Neural crest cell (in vitro differentiated cells): ENCODE results near the gene GNAQ. TPM values are rescaled to one million over a fixed set of nuclear protein-coding genes. Genes with fewer than 3 reads are reported as not detected.
"Not testable (repeated sequence)": the region's sequence is repeated elsewhere in the genome, so short reads cannot be mapped to it uniquely, and the experiment has no call there.

Experiments used
- DNase-seq: peaks from one replicate; pipeline ENCODE4 v3.0.0; 2021; ENCODE audit warnings: low read depth, mixed read lengths, low spot score
- H3K27ac Mint-ChIP-seq: one replicate; pipeline ENCODE4 v1.8.0; 2021; ENCODE audit warnings: mild to moderate bottlenecking, mixed read lengths; ENCODE audit not compliant: unreplicated experiment
- H3K27me3 Mint-ChIP-seq: 2 replicates; pipeline ENCODE4 v1.8.0; 2021; ENCODE audit warnings: low read depth, mild to moderate bottlenecking, mixed read lengths
- H3K36me3 Mint-ChIP-seq: 2 replicates; pipeline ENCODE4 v1.8.0; 2021; ENCODE audit warnings: low read depth, mild to moderate bottlenecking, mixed read lengths
- H3K4me1 Mint-ChIP-seq: 2 replicates; pipeline ENCODE4 v1.8.0; 2021; ENCODE audit warnings: mixed read lengths
- H3K4me3 Mint-ChIP-seq: one replicate; pipeline ENCODE4 v1.8.0; 2021; ENCODE audit warnings: mild to moderate bottlenecking, mixed read lengths
- H3K9me3 Mint-ChIP-seq: 2 replicates; pipeline ENCODE4 v1.8.0; 2021; ENCODE audit warnings: mixed read lengths
- total RNA-seq: library from RNA; stranded (reverse); gene quantifications from 2 replicates; pipeline ENCODE4 v1.2.1, GENCODE V29; 2021
- TF ChIP-seq, protein P1 (sequence below): fragments of 200-600 bp; sonication (generic); conservative IDR thresholded peaks from 2 replicates; pipeline ENCODE4 v1.5.0; 2021; ENCODE audit warnings: antibody characterized with exemption, mild to moderate bottlenecking

The GNAQ gene
- total RNA-seq, 1 donor from 2014 or later: 53.3 TPM

- Mint-ChIP-seq H3K27me3 (no peaks in the 10 kb centered on the region), H3K4me3 (no peak overlapping the region), H3K4me1 (no peaks in the 10 kb centered on the region), H3K36me3 (peaks cover 3% of the 10 kb centered on the region), H3K9me3 (peaks cover 18% of the 10 kb centered on the region), H3K27ac (no peak overlapping the region)
- TF ChIP-seq, protein P1, sequence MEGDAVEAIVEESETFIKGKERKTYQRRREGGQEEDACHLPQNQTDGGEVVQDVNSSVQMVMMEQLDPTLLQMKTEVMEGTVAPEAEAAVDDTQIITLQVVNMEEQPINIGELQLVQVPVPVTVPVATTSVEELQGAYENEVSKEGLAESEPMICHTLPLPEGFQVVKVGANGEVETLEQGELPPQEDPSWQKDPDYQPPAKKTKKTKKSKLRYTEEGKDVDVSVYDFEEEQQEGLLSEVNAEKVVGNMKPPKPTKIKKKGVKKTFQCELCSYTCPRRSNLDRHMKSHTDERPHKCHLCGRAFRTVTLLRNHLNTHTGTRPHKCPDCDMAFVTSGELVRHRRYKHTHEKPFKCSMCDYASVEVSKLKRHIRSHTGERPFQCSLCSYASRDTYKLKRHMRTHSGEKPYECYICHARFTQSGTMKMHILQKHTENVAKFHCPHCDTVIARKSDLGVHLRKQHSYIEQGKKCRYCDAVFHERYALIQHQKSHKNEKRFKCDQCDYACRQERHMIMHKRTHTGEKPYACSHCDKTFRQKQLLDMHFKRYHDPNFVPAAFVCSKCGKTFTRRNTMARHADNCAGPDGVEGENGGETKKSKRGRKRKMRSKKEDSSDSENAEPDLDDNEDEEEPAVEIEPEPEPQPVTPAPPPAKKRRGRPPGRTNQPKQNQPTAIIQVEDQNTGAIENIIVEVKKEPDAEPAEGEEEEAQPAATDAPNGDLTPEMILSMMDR: no peak
- DNase-seq: no peak
These were observed 334.2 kb downstream of the GNAQ start for GRCh38 chr9:77697238-77697984.

GRCh38 chr9:77690723-77691122 lies 340.9 kb downstream of the GNAQ start:
- H3K4me1 Mint-ChIP-seq, H3K27me3 Mint-ChIP-seq, H3K27ac Mint-ChIP-seq, DNase-seq, H3K36me3 Mint-ChIP-seq, H3K4me3 Mint-ChIP-seq: not testable (repeated sequence)
- H3K9me3 Mint-ChIP-seq: peaks cover 21% of the 10 kb centered on the region

GRCh38 chr9:77690119-77690518 lies 341.5 kb downstream of the GNAQ start:
- H3K27ac Mint-ChIP-seq, H3K4me3 Mint-ChIP-seq, H3K27me3 Mint-ChIP-seq, DNase-seq, H3K4me1 Mint-ChIP-seq, H3K36me3 Mint-ChIP-seq: not testable (repeated sequence)
- peaks cover 20% of the 10 kb centered on the region for H3K9me3 Mint-ChIP-seq

DNA sequence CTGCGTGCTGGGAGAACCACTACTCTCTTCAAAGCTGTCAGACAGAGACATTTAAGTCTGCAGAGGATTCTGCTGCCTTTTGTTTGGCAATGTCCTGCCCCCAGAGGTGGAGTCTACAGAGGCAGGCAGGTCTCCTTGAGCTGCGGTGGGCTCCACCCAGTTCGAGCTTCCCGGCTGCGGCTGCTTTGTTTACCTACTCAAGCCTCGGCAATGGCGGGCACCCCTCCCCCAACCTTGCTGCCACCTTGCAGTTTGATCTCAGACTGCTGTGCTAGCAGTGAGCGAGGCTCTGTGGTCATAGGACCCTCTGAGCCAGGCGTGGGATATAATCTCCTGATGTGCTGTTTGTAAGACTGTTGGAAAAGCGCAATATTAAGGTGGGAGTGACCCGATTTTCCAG lies 343.9 kb downstream of the GNAQ start:
- not testable (repeated sequence) for H3K27ac Mint-ChIP-seq, H3K36me3 Mint-ChIP-seq, DNase-seq, H3K4me3 Mint-ChIP-seq, H3K27me3 Mint-ChIP-seq, H3K4me1 Mint-ChIP-seq
- peaks cover 11% of the 10 kb centered on the region for H3K9me3 Mint-ChIP-seq

- Mint-ChIP-seq H3K36me3 (no peaks in the 10 kb centered on the region), H3K4me3 (no peak overlapping the region), H3K4me1 (no peaks in the 10 kb centered on the region), H3K9me3 (peaks cover 5% of the 10 kb centered on the region), H3K27ac (no peak overlapping the region), H3K27me3 (no peaks in the 10 kb centered on the region)
- TF ChIP-seq, protein P1: no peak
- no peak for DNase-seq
These were observed 351.0 kb downstream of the GNAQ start for GRCh38 chr9:77680581-77680980.

DNA sequence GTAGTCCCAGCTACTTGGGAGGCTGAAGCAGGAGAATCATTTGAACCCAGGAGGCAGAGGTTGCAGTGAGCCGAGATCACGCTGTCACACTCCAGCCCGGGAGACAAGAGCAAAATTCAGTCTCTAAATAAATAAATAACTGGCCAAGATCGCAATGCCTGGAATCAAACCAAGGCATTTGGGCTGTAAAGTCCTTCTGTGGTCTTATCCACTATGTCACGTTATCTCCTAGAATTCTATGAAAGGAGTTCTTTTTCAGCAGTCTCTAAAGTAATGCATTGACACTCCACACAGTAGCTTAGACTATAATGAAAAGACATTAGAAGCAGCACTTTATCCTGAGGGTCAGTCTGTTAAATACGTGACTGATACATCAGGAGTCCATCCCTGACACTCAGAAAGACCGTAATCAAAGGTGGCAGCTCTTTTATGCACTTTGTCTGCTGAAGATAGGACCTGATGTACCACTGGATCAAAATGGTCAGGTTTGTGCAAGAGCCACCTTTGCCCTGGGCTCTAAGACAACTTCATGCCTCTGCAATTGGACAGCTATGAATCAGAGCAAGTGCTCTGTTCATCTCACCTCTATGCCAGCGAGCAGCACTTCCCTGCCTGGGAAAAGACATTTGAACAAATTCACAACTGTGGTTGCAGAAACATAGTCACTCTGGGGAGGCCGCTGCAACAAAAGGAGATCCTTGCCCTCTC lies 351.8 kb downstream of the GNAQ start:
- Mint-ChIP-seq H3K27me3 (no peaks in the 10 kb centered on the region), H3K4me3 (no peak overlapping the region), H3K27ac (no peak overlapping the region), H3K9me3 (peaks cover 5% of the 10 kb centered on the region), H3K4me1 (no peaks in the 10 kb centered on the region), H3K36me3 (no peaks in the 10 kb centered on the region)
- TF ChIP-seq, protein P1: no peak
- DNase-seq: no peak

- Mint-ChIP-seq H3K4me3 (no peak overlapping the region), H3K4me1 (no peaks in the 10 kb centered on the region), H3K36me3 (no peaks in the 10 kb centered on the region), H3K27me3 (no peaks in the 10 kb centered on the region), H3K9me3 (peaks cover 5% of the 10 kb centered on the region), H3K27ac (peak overlapping the region; percentile 84)
- TF ChIP-seq, protein P1: no peak
- DNase-seq: no peak
These were observed 352.5 kb downstream of the GNAQ start for GRCh38 chr9:77679088-77679487.
